HG03135 (cell line): ENCODE results near the gene CDY1.
"Not testable (repeated sequence)": the region's sequence is repeated elsewhere in the genome, so short reads cannot be mapped to it uniquely, and the experiment has no call there.

Experiments
- ATAC-seq: cut with Tn5 transposase; IDR thresholded peaks from one replicate; pipeline ENCODE4 v1.9.1; 2021; ENCODE audit warnings: mild to moderate bottlenecking, moderate library complexity; ENCODE audit not compliant: unreplicated experiment

CDY1 gene, protein sequence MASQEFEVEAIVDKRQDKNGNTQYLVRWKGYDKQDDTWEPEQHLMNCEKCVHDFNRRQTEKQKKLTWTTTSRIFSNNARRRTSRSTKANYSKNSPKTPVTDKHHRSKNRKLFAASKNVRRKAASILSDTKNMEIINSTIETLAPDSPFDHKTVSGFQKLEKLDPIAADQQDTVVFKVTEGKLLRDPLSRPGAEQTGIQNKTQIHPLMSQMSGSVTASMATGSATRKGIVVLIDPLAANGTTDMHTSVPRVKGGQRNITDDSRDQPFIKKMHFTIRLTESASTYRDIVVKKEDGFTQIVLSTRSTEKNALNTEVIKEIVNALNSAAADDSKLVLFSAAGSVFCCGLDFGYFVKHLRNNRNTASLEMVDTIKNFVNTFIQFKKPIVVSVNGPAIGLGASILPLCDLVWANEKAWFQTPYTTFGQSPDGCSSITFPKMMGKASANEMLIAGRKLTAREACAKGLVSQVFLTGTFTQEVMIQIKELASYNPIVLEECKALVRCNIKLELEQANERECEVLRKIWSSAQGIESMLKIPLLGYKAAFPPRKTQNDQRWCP

GRCh38 chrY:25621817-25622216, at the start of gene CDY1:
Gene CDY1, plus strand, starts transcription at chrY:25622117. Its CDS starts 326 bp downstream, at chrY:25622443.
- ATAC-seq, result not testable (repeated sequence)

DNA sequence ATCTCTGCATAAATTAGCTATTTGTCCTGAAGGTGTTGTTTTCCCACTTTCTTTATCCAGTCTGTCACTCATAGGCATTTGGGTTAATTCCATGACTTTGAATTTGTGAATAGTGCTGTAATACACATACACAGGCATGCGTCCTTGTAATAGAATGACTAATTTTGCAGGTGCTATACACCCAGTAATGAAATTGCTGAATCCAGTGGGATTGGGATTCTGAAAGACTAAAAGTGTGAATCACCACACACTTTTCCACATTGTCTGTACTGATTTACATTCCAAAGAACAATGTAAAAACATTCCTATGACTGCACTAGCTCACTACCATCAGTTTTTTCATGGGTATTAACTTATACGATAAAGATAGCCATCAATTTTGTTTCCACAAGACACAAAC, 28.6 kb upstream of the CDY1 start:
- ATAC-seq, result not testable (repeated sequence)

DNA sequence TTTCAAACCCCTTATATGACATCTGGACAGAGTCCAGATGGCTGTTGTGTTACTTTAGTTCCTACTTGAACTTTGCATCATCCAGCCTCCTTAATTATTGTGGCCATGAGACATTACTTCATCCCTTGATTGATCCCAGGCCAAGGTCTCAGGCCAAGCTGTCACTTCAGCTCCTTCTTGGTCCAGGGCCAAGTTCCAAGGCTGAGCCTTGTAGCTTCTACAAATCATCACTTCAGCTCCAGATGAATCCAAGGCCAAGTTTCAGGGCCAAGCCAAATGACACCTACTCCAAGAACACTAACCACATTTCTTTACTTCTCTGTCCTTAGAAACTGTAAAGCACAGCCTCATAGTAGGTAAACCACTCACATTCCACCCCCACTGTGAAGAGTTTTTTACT, 1.7 kb upstream of the CDY1 start:
- not testable (repeated sequence) for ATAC-seq

DNA sequence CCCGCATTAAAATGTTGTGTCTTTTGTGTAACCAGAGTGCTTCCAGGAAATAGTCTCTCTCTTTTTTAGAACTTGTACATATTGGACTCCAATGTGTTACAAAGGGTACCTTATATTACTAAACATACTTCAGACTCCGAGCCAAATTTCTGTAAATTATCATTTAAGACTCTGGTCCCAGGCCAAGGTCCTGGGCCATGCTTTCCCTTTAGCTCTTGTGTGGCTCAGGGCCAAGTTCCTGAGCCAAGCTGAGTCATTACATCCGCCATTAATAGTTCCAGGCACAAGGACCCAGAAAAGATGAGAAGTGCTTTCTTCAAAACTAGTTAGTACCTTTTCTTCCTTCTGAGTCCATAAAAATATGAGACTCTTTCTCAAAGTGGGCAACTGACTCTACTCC, 4.6 kb downstream of the CDY1 start:
- ATAC-seq, result not testable (repeated sequence)

- ATAC-seq, result not testable (repeated sequence)
These were observed 8.6 kb downstream of the CDY1 start for GRCh38 chrY:25630383-25631112.

DNA sequence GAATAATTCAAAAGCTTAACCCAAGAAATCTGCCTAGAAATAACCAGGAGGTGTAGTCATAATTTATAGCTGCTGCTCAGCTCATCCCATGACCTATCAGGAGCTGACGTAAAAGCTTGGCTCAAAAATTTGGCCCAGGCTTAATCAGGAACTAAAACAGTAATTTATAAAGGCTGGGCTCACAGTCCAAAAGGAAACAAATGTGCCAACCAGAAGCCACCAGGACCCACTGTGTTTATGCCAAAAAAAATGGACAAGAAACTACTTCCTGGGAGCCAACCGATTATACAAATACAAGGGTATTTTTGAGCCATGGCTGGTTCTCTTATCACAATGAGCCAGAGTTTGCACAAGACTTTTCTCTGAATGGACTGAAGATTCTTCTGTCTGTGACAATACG, 17.9 kb downstream of the CDY1 start:
- not testable (repeated sequence) for ATAC-seq

DNA sequence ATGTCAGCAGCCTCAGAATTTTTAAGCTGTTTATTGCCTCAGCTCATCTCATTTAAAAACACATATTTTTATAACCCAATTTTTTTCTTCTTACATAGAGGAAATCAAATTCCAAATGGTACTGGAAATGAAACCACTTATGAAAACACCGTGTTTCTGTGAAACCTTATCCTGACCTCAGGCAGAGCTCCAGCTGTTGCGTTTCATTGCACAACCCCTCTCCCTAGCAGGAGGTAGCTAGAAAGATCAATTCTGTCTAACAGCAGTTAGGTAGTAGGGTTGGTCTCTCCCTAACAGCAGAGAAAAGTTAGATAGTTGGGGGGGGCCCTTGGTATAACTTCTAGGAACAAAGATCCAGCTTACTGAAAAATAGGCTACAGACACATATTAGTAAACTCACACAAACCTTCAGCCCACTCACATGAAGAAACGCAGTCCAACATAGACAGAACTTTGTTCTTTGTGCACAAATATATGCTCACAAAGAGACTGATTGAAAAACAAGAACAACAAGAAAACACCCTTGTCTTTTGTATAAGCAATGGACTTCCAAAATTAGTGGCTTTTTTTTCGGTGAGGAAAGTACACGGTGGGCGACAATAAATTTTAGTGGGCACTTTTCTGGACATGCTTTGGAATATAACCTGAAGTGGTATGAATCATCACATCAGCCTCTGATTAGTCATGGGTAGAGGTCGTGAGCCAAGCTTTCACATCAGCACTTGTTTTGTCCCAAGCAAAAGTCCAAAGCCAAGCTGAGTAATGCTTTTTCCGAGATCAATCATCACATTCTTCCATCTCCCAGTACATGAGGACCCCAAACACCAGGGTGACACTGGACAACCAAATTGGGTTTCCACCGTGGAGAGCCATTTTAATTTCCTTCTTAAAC, 21.4 kb downstream of the CDY1 start:
- not testable (repeated sequence) for ATAC-seq
